DND-41 (cell line): ENCODE results near the gene DCLRE1C.
A peak's percentile ranks its signal among the peaks of the same experiment; 100 is the strongest.

Experiments
- ATAC-seq: fragments of 200-7000 bp; cut with Tn5 transposase; 3 replicates; pipeline ENCODE4 v1.9.1; 2021; ENCODE audit warnings: low read depth; ENCODE audit not compliant: insufficient read depth
- DNase-seq: peaks from one replicate; pipeline ENCODE4 v3.0.0-alpha.2; 2020
- H2AFZ ChIP-seq: 2 replicates; pipeline ENCODE4 v1.6.0; 2012; ENCODE audit warnings: low read depth, low read length
- H3K27ac ChIP-seq: 2 replicates; pipeline ENCODE4 v1.5.1; 2012; ENCODE audit warnings: low read length, inconsistent platforms
- H3K27me3 ChIP-seq: fragments of 200-600 bp; sonication (generic); 2 replicates; pipeline ENCODE4 v1.6.0; 2012; ENCODE audit warnings: low read length, mild to moderate bottlenecking, inconsistent platforms; ENCODE audit not compliant: insufficient read depth, poor library complexity
- H3K36me3 ChIP-seq: 2 replicates; pipeline ENCODE4 v1.5.1; 2012; ENCODE audit warnings: low read length, inconsistent platforms; ENCODE audit not compliant: insufficient read depth
- H3K4me1 ChIP-seq: 2 replicates; pipeline ENCODE4 v1.5.1; 2012; ENCODE audit warnings: mild to moderate bottlenecking, low read length; ENCODE audit not compliant: insufficient read depth
- H3K4me2 ChIP-seq: 2 replicates; pipeline ENCODE4 v1.6.0; 2012; ENCODE audit warnings: mild to moderate bottlenecking, moderate library complexity, low read length, inconsistent platforms; ENCODE audit not compliant: insufficient read depth
- H3K4me3 ChIP-seq, 2 experiments: fragments of 200-600 bp in 1 of 2; shearing (Covaris generic) in 1 of 2; 2 replicates each; pipeline ENCODE4 v1.5.1; 2012 to 2016; ENCODE audit warnings: inconsistent platforms in 2 of 2, low read length in 2 of 2, mild to moderate bottlenecking in 2 of 2, low read depth in 1 of 2, moderate library complexity in 1 of 2
- H3K79me2 ChIP-seq: 2 replicates; pipeline ENCODE4 v1.6.0; 2012; ENCODE audit warnings: low read length, inconsistent platforms; ENCODE audit not compliant: insufficient read depth
- H3K9ac ChIP-seq: 2 replicates; pipeline ENCODE4 v1.6.0; 2012; ENCODE audit warnings: low read depth, mild to moderate bottlenecking, inconsistent platforms, low read length, moderate library complexity
- H3K9me3 ChIP-seq: 2 replicates; pipeline ENCODE4 v1.5.1; 2012; ENCODE audit warnings: low read length, moderate library complexity, mild to moderate bottlenecking, inconsistent platforms; ENCODE audit not compliant: insufficient read depth, severe bottlenecking
- H4K20me1 ChIP-seq: 2 replicates; pipeline ENCODE4 v1.6.0; 2012; ENCODE audit warnings: low read length; ENCODE audit not compliant: insufficient read depth
- CTCF ChIP-seq: IDR thresholded peaks from 2 replicates; pipeline ENCODE4 v1.5.1; 2012; ENCODE audit warnings: borderline replicate concordance, low read length, moderate library complexity, mild to moderate bottlenecking; ENCODE audit not compliant: poor library complexity, severe bottlenecking; ENCODE audit errors: extremely low read depth
- EZH2 ChIP-seq: IDR thresholded peaks from 3 replicates; pipeline ENCODE4 v1.6.1; 2012; ENCODE audit warnings: borderline replicate concordance, low read depth, mild to moderate bottlenecking, moderate library complexity, low read length, inconsistent platforms; ENCODE audit not compliant: severe bottlenecking

Gene DCLRE1C

GRCh38 chr10:14891151-14891550 lies 62.7 kb downstream of the DCLRE1C start:
- Histone ChIP-seq H2AFZ (no peak overlapping the region), H3K4me3 (no peak overlapping the region), H3K36me3 (peaks cover 28% of the 10 kb centered on the region), H3K79me2 (peaks cover 94% of the 10 kb centered on the region), H3K27me3 (no peaks in the 10 kb centered on the region), H3K4me2 (no peak overlapping the region), H3K27ac (no peak overlapping the region), H3K9me3 (no peaks in the 10 kb centered on the region), H4K20me1 (peaks cover 73% of the 10 kb centered on the region), H3K9ac (no peak overlapping the region), H3K4me1 (no peaks in the 10 kb centered on the region; the same call in 1 of the 2 replicates)
- ATAC-seq (no peak), DNase-seq (no peak)
- no peak for TF ChIP-seq CTCF
- no peak for TF ChIP-seq EZH2

- peaks cover 4% of the 10 kb centered on the region; the same call in 1 of the 2 replicates for H3K4me1 ChIP-seq
- H3K4me3 ChIP-seq = no peak overlapping the region
- no peaks in the 10 kb centered on the region for H3K27me3 ChIP-seq
- no peak overlapping the region for H3K4me2 ChIP-seq
- H3K79me2 ChIP-seq = peaks cover 95% of the 10 kb centered on the region
- TF ChIP-seq EZH2 (no peak), CTCF (peak; percentile 41)
- peaks cover 83% of the 10 kb centered on the region for H4K20me1 ChIP-seq
- no peak overlapping the region for H3K27ac ChIP-seq
- H3K9ac ChIP-seq = no peak overlapping the region
- H3K36me3 ChIP-seq = peaks cover 39% of the 10 kb centered on the region
- H3K9me3 ChIP-seq = no peaks in the 10 kb centered on the region
- no peak overlapping the region for H2AFZ ChIP-seq
- no peak for DNase-seq
- 0 out of 3 replicates have a peak, but pooled peaks have one; percentile 31 for ATAC-seq
Observed at GRCh38 chr10:14889318-14889717, 64.6 kb downstream of the DCLRE1C start.

GRCh38 chr10:14884082-14884481 lies 69.8 kb downstream of the DCLRE1C start:
- Histone ChIP-seq H3K4me1 (peaks cover 44% of the 10 kb centered on the region), H3K9ac (no peak overlapping the region), H4K20me1 (peaks cover 63% of the 10 kb centered on the region), H3K27ac (no peak overlapping the region), H3K4me3 (no peak overlapping the region), H3K4me2 (peak overlapping the region; percentile 33; the same call in 1 of the 2 replicates), H3K9me3 (no peaks in the 10 kb centered on the region), H3K27me3 (no peaks in the 10 kb centered on the region), H3K79me2 (peaks cover 99% of the 10 kb centered on the region), H2AFZ (no peak overlapping the region), H3K36me3 (peaks cover 45% of the 10 kb centered on the region)
- ATAC-seq = peak; percentile 58
- no peak for DNase-seq
- TF ChIP-seq CTCF (no peak), EZH2 (no peak)

- peak overlapping the region; percentile 85 for H3K27ac ChIP-seq
- H3K9ac ChIP-seq = peak overlapping the region; percentile 99
- H3K4me3 ChIP-seq = peak overlapping the region; percentile 84 to 99; a peak in 3 of 4 replicates
- DNase-seq (no peak), ATAC-seq (no peak)
- H3K27me3 ChIP-seq = no peaks in the 10 kb centered on the region
- H4K20me1 ChIP-seq = peaks cover 30% of the 10 kb centered on the region; the same call in 1 of the 2 replicates
- no peak overlapping the region for H2AFZ ChIP-seq
- peaks cover 19% of the 10 kb centered on the region for H3K36me3 ChIP-seq
- H3K79me2 ChIP-seq = peaks cover 86% of the 10 kb centered on the region
- no peaks in the 10 kb centered on the region for H3K9me3 ChIP-seq
- peaks cover 57% of the 10 kb centered on the region for H3K4me1 ChIP-seq
- H3K4me2 ChIP-seq = peak overlapping the region; percentile 82
- no peak for TF ChIP-seq CTCF
- no peak for TF ChIP-seq EZH2
Observed at GRCh38 chr10:14880229-14880628, 73.7 kb downstream of the DCLRE1C start.
